GM12878 (cell line): ENCODE measurements around the gene IGFL3. TPM values are rescaled to one million over a fixed set of nuclear protein-coding genes. Genes with fewer than 3 reads are reported as not detected.
A peak's percentile ranks its signal among the peaks of the same experiment; 100 is the strongest.
"Not testable (repeated sequence)": the region's sequence is repeated elsewhere in the genome, so short reads cannot be mapped to it uniquely, and the experiment has no call there.

Experiments
- ATAC-seq: fragments of 200-7000 bp; cut with Tn5 transposase; 3 replicates; pipeline ENCODE4 v1.9.1; 2020; ENCODE audit warnings: mild to moderate bottlenecking, moderate library complexity
- BruUV-seq: library from RNA; stranded (reverse); fragments of 400-500 nt; replicated peaks from 2 replicates; lab custom pipeline; 2021; lab: Mats Ljungman, UMichigan
- CTCF ChIA-PET: fragments of 300-600 bp; sonication (Branson Sonifier 250); formaldehyde crosslinking; extraction: SDS; loops from one replicate; lab custom pipeline; 2021; ENCODE audit warnings: inconsistent platforms; lab: Yijun Ruan, JAX
- POLR2A ChIA-PET: fragments of 350-600 bp; formaldehyde crosslinking; extraction: SDS; loops from one replicate; lab custom pipeline; 2021; ENCODE audit warnings: inconsistent platforms; lab: Charles Lee
- RAD21 ChIA-PET: fragments of 300-600 bp; sonication (Branson Sonifier 250); formaldehyde crosslinking; loops from one replicate; lab custom pipeline; 2023; ENCODE audit warnings: antibody characterized with exemption; ENCODE audit not compliant: unreplicated experiment; lab: Charles Lee
- SMC1A ChIA-PET: fragments of 300-600 bp; sonication (Branson Sonifier 250); formaldehyde crosslinking; loops from one replicate; lab custom pipeline; 2023; ENCODE audit not compliant: unreplicated experiment, uncharacterized antibody; lab: Charles Lee
- DNase-seq: peaks from one replicate; pipeline ENCODE4 v3.0.0-alpha.2; 2011; ENCODE audit warnings: low read depth, low spot score
- FAIRE-seq: peaks from 3 replicates; lab custom pipeline; 2011; peaks lifted over from hg19 to GRCh38; lab: Jason Lieb, UNC
- H2AFZ ChIP-seq: 2 replicates; pipeline ENCODE4 v1.6.0; 2011; ENCODE audit warnings: low read depth, low read length, control low read depth; ENCODE audit not compliant: control insufficient read depth
- H3K27ac ChIP-seq: 2 replicates; pipeline ENCODE4 v1.5.1; 2011; ENCODE audit warnings: control low read depth; ENCODE audit not compliant: control insufficient read depth, insufficient read depth
- H3K27me3 ChIP-seq, 2 experiments: replicated peaks in 1 of 2; 2 replicates each; pipeline versions ENCODE4 v1.6.0 to v1.6.1; 2011; ENCODE audit warnings: low read length in 1 of 2; ENCODE audit not compliant: control insufficient read depth in 2 of 2, insufficient read depth in 2 of 2
- H3K36me3 ChIP-seq, 2 experiments: 2 replicates each; pipeline ENCODE4 v1.5.1; 2011; ENCODE audit warnings: low read length in 1 of 2; ENCODE audit not compliant: control insufficient read depth in 2 of 2, insufficient read depth in 2 of 2
- H3K4me1 ChIP-seq: 2 replicates; pipeline ENCODE4 v1.6.1; 2011; ENCODE audit warnings: mild to moderate bottlenecking, low read length, moderate library complexity, mixed read lengths; ENCODE audit not compliant: control insufficient read depth, insufficient read depth
- H3K4me2 ChIP-seq: 2 replicates; pipeline ENCODE4 v1.6.0; 2011; ENCODE audit warnings: control low read depth; ENCODE audit not compliant: control insufficient read depth, insufficient read depth
- H3K4me3 ChIP-seq: fragments of 200-600 bp; sonication (generic); 2 replicates; pipeline ENCODE4 v1.5.1; 2016
- H3K79me2 ChIP-seq: 2 replicates; pipeline ENCODE4 v1.6.0; 2011; ENCODE audit warnings: low read length; ENCODE audit not compliant: control insufficient read depth, insufficient read depth
- H3K9ac ChIP-seq: 2 replicates; pipeline ENCODE4 v1.8.0; 2011; ENCODE audit warnings: low read length, control low read depth, mixed read lengths; ENCODE audit not compliant: control insufficient read depth, insufficient read depth
- H3K9me3 ChIP-seq: replicated peaks from 3 replicates; pipeline ENCODE4 v1.5.1; 2011; ENCODE audit warnings: mild to moderate bottlenecking, low read length; ENCODE audit not compliant: control insufficient read depth, insufficient read depth
- H4K20me1 ChIP-seq: 2 replicates; pipeline ENCODE4 v1.6.0; 2011; ENCODE audit not compliant: control insufficient read depth, insufficient read depth
- BMI1 ChIP-seq: fragments of 450-650 bp; IDR thresholded peaks from 2 replicates; pipeline ENCODE4 v1.6.1; 2016; ENCODE audit warnings: mild to moderate bottlenecking, moderate library complexity, borderline replicate concordance
- CTCF ChIP-seq, 3 experiments: IDR thresholded peaks in 2 of 3; conservative IDR thresholded peaks in 1 of 3; 2 replicates each; pipeline ENCODE4 v1.5.1; 2011; ENCODE audit warnings: low read depth in 3 of 3, low read length in 3 of 3, mild to moderate bottlenecking in 3 of 3, control low read depth in 2 of 3, moderate library complexity in 2 of 3, inconsistent platforms in 1 of 3, mixed read lengths in 1 of 3; ENCODE audit not compliant: control insufficient read depth in 2 of 3, insufficient read depth in 1 of 3; ENCODE audit errors: extremely low read depth in 1 of 3
- PML ChIP-seq: IDR thresholded peaks from 2 replicates; pipeline ENCODE4 v1.6.1; 2012; ENCODE audit warnings: low read length, inconsistent platforms
- RAD21 ChIP-seq: IDR thresholded peaks from 2 replicates; pipeline ENCODE4 v1.6.1; 2011; ENCODE audit warnings: mild to moderate bottlenecking, low read depth, low read length, moderate library complexity; ENCODE audit not compliant: insufficient read depth
- SMC3 ChIP-seq: IDR thresholded peaks from 2 replicates; pipeline ENCODE4 v1.6.1; 2011; ENCODE audit warnings: low read length, improper control_type of control experiment, borderline replicate concordance
- WGBS: methylation state at CpG from one replicate; pipeline ENCODE4 v1.1.6; 2016; ENCODE audit warnings: low lambda C conversion rate; ENCODE audit not compliant: insufficient replicate concordance, insufficient coverage; ENCODE audit errors: missing lambda C conversion rate; 5-methylcytosine and 5-hydroxymethylcytosine counted together
- in situ Hi-C: fragments of 300-500 bp; cut with MboI; formaldehyde crosslinking; loops from 9 replicates; pipeline ENCODE4 v1.14.3; 2018; ENCODE audit warnings: mixed read lengths
- intact Hi-C: fragments of 100-400 bp; cut with micrococcal nuclease; formaldehyde crosslinking; loops from one replicate; pipeline ENCODE4 v1.14.2; 2022; ENCODE audit not compliant: unreplicated experiment
- polyA plus RNA-seq, 11 experiments: library from polyadenylated mRNA; depleted of rRNA in 4 of 11; unstranded in 6 of 11; stranded (reverse) in 5 of 11; fragments of >200 nt; fragmentation: Nextera tagmentation in 4 of 11; fragmentation: Illumina TruSeq in 1 of 11; extraction: Ambion mirVana in 4 of 11; extraction: Trizol in 1 of 11; gene quantifications; 1 replicate in 1 of 11; 2 replicates in 10 of 11; pipeline versions ENCODE4 v1.2.1 to v1.2.3, GENCODE V29; 2011 to 2016; ENCODE audit warnings: inconsistent platforms in 2 of 11, missing spikeins in 2 of 11, low read depth in 1 of 11
- total RNA-seq, 4 experiments: library from RNA; depleted of rRNA in 3 of 4; stranded (reverse); fragments of >200 nt in 3 of 4; fragmentation: Illumina TruSeq in 1 of 4; extraction: Trizol in 1 of 4; gene quantifications; 2 replicates each; pipeline versions ENCODE4 v1.2.1 to v1.2.3, GENCODE V29; 2013 to 2021

IGFL3 gene
- total and polyA plus RNA-seq, 10 of the 15 experiments (the other 5 are each of a cell fraction or from before 2014, with no cell fraction given) = not detected

DNA sequence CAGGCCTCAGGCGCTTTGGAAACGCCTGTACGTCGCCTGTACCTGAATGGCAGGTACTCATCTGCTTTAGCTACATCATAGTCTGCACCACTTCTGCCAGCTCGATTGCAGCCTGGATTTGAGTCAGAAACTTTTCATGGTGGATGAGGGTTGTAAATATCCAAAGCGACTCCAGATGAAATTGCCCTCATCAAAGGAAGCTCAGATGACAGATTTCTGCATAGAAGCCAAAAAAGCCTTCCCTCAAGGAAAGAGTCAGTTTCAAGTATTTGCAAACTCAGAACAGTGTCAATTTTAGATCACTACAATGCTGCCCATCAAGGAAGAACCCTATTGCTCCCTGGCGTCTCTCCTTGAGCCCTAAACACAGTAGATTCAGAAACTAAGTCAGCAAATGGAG lies 44.9 kb downstream of the IGFL3 start:
- H3K4me3 ChIP-seq = no peak overlapping the region
- H3K4me2 ChIP-seq = no peak overlapping the region
- 17% methylated on average over 7 of the region's 7 CpGs for WGBS
- TF ChIP-seq PML (no peak), BMI1 (no peak)
- TF ChIP-seq, all 136 proteins: peak for 0
- H3K9ac ChIP-seq = no peak overlapping the region
- DNase-seq (no peak), FAIRE-seq (no peak), ATAC-seq (no peak)
- H4K20me1 ChIP-seq = no peaks in the 10 kb centered on the region
- intact Hi-C loops = no loop called here
- H3K27me3 ChIP-seq = peaks cover 3 to 6% of the 10 kb centered on the region in 2 experiments; a peak in 3 of 4 replicates
- RAD21 ChIA-PET = interaction anchor here (1.4 to 2.0 kb wide), 5 partner anchors 51 to 186 kb away, joined by 4 to 9 read pairs (median 6); no protein-coding TSS in a partner anchor
- no peaks in the 10 kb centered on the region; the same call in 2 of the 3 replicates for H3K9me3 ChIP-seq
- POLR2A ChIA-PET = no interaction called here
- H3K4me1 ChIP-seq = no peaks in the 10 kb centered on the region
- no peaks in the 10 kb centered on the region for H3K79me2 ChIP-seq
- no peaks in the 10 kb centered on the region for H3K36me3 ChIP-seq
- in situ Hi-C loops = no loop called here
- H3K27ac ChIP-seq = no peak overlapping the region
- H2AFZ ChIP-seq = no peak overlapping the region
- CTCF ChIA-PET = interaction anchor here (0.8 to 8.0 kb wide), 8 partner anchors 38 to 186 kb away, joined by 3 to 105 read pairs (median 4); partner anchors contain the start of gene IGFL2
- BruUV-seq = no TSS peak
- SMC1A ChIA-PET = interaction anchor here (0.7 to 2.9 kb wide), 6 partner anchors 10 to 186 kb away, joined by 3 to 23 read pairs (median 3); no protein-coding TSS in a partner anchor

- 72% methylated on average over 34 of the region's 71 CpGs for WGBS
- TF ChIP-seq CTCF (IDR thresholded peaks at IDR 0.05 in 2 of 3, conservative IDR thresholded peaks at IDR 0.05 in 1 of 3; ENCODE audit: control insufficient read depth in 2 of 3, extremely low read depth in 1 of 3, insufficient read depth in 1 of 3, low read depth in 3 of 3, low read length in 3 of 3) (peak; percentile 41 to 42 (median 41)), SMC3 (peak; percentile 39; the same call in 1 of the 2 replicates), RAD21 (peak; percentile 59)
- H3K27ac ChIP-seq, BruUV-seq, H4K20me1 ChIP-seq, H3K9ac ChIP-seq, H3K79me2 ChIP-seq, H3K9me3 ChIP-seq, POLR2A ChIA-PET, H3K4me3 ChIP-seq, H2AFZ ChIP-seq, H3K27me3 ChIP-seq, FAIRE-seq, H3K36me3 ChIP-seq, H3K4me1 ChIP-seq, in situ Hi-C loops, DNase-seq, H3K4me2 ChIP-seq: not testable (repeated sequence)
- RAD21 ChIA-PET = interaction anchor here (0.7 to 2.0 kb wide), 9 partner anchors 50 to 187 kb away, joined by 3 to 9 read pairs (median 5); no protein-coding TSS in a partner anchor
- CTCF ChIA-PET = interaction anchor here (0.6 to 8.0 kb wide), 13 partner anchors 18 to 187 kb away, joined by 3 to 105 read pairs (median 4); no protein-coding TSS in a partner anchor
- intact Hi-C loops = loop anchor here (1.0 kb wide), 1 partner anchor 187 kb away; no protein-coding TSS in a partner anchor
- SMC1A ChIA-PET = interaction anchor here (0.6 to 2.9 kb wide), 3 partner anchors 50 to 441 kb away, joined by 3 to 23 read pairs (median 3); no protein-coding TSS in a partner anchor
- ATAC-seq = peak; percentile 58
Measured at GRCh38 chr19:46078573-46079332, 45.7 kb downstream of the IGFL3 start.
